Activated CD4-positive, alpha-beta T cell treated with anti-CD3 and anti-CD28 coated beads for 36 hours (primary cell): ENCODE data around the gene BCR. TPM values are rescaled to one million over a fixed set of nuclear protein-coding genes. Genes with fewer than 3 reads are reported as not detected.
A peak's percentile ranks its signal among the peaks of the same experiment; 100 is the strongest.
"Not testable (repeated sequence)": the region's sequence is repeated elsewhere in the genome, so short reads cannot be mapped to it uniquely, and the experiment has no call there.

Experiments
- ATAC-seq: fragments of 200-7000 bp; cut with Tn5 transposase; one replicate; pipeline ENCODE4 v1.10.0; 2021; ENCODE audit warnings: mild to moderate bottlenecking, moderate library complexity
- CTCF ChIA-PET: fragments of 350-600 bp; sonication (Branson Sonifier 250); formaldehyde crosslinking; loops from one replicate; lab custom pipeline; 2021; ENCODE audit warnings: antibody characterized with exemption; lab: Charles Lee
- POLR2A ChIA-PET: fragments of 350-600 bp; sonication (Branson Sonifier 250); formaldehyde crosslinking; loops from one replicate; lab custom pipeline; 2021; ENCODE audit warnings: antibody characterized with exemption, inconsistent platforms; lab: Charles Lee
- DNase-seq: peaks from one replicate; pipeline ENCODE4 v3.0.0-alpha.2; 2020
- H3K27ac Mint-ChIP-seq: one replicate; pipeline ENCODE4 v1.8.0; 2021; ENCODE audit warnings: mixed read lengths
- H3K27me3 Mint-ChIP-seq: one replicate; pipeline ENCODE4 v1.8.0; 2021; ENCODE audit warnings: mixed read lengths
- H3K36me3 Mint-ChIP-seq: one replicate; pipeline ENCODE4 v1.8.0; 2021; ENCODE audit warnings: low read depth, mixed read lengths
- H3K4me1 Mint-ChIP-seq: one replicate; pipeline ENCODE4 v1.8.0; 2021; ENCODE audit warnings: mixed read lengths
- H3K4me3 Mint-ChIP-seq: one replicate; pipeline ENCODE4 v1.8.0; 2021; ENCODE audit warnings: mild to moderate bottlenecking, moderate library complexity, mixed read lengths
- H3K9me3 Mint-ChIP-seq: one replicate; pipeline ENCODE4 v1.8.0; 2021; ENCODE audit warnings: low read depth, mixed read lengths
- intact Hi-C, 2 experiments: fragments of 100-400 bp; cut with DNase I in 1 of 2; cut with micrococcal nuclease in 1 of 2; formaldehyde crosslinking; loops; one replicate each; pipeline versions ENCODE4 v1.14.2 to v1.15.1; 2022 to 2024; cut with DNase I, micrococcal nuclease
- total RNA-seq, 2 experiments: library from RNA; stranded (reverse); gene quantifications; one replicate each; pipeline ENCODE4 v1.2.3, GENCODE V29; 2021

The BCR gene
- total RNA-seq = 10 to 100 TPM; 45.5 to 58.0 TPM

DNA sequence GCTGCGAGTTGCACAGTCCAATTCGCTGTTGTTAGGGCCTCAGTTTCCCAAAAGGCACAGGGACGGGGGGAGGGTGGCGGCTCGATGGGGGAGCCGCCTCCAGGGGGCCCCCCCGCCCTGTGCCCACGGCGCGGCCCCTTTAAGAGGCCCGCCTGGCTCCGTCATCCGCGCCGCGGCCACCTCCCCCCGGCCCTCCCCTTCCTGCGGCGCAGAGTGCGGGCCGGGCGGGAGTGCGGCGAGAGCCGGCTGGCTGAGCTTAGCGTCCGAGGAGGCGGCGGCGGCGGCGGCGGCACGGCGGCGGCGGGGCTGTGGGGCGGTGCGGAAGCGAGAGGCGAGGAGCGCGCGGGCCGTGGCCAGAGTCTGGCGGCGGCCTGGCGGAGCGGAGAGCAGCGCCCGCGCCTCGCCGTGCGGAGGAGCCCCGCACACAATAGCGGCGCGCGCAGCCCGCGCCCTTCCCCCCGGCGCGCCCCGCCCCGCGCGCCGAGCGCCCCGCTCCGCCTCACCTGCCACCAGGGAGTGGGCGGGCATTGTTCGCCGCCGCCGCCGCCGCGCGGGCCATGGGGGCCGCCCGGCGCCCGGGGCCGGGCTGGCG is at the start of gene BCR:
BCR (plus strand) TSS at position 209 of the 592 bp plus-strand sequence. CDS start 452 bp downstream, outside the sequence.
- Mint-ChIP-seq H3K4me1 (peaks cover 48% of the 10 kb centered on the region), H3K36me3 (peaks cover 20% of the 10 kb centered on the region), H3K9me3 (peaks cover 7% of the 10 kb centered on the region), H3K27ac (peak within 1 kb of the TSS; percentile 66), H3K27me3 (no peaks in the 10 kb centered on the region), H3K4me3 (peak within 1 kb of the TSS; percentile 79)
- CTCF ChIA-PET = interaction anchor here (1.2 to 2.1 kb wide), 3 partner anchors 24 to 101 kb away, joined by 3 to 8 read pairs (median 3); no protein-coding TSS in a partner anchor
- peak; percentile 43 for ATAC-seq
- intact Hi-C loops = loop anchor here in 1 of 2 experiments (1.0 kb wide), 1 partner anchor 38 kb away; no protein-coding TSS in a partner anchor
- POLR2A ChIA-PET = interaction anchor here (0.6 kb wide), 1 partner anchor 63 kb away, joined by 4 read pairs; no protein-coding TSS in a partner anchor
- peak; percentile 72 for DNase-seq

DNA sequence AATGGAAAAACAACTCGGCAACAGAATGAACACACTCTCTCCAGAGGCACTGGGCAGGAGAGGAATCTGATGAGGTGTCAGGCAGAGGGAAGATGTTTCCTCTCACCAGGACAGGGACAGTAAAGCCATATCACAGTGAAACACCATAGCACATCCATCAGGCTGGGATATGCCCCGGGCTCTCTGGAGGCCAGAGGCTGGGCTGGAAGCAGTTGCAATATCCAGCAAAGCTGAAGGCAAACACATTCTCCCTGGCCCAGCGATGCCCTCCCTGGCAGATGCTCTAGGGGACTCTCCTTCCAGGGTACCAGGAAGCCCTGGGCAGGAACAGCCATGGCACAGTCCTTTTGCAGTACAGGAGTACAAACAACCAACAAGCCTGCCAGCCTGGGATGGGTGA is 49.6 kb upstream of the BCR start:
- DNase-seq (no peak), ATAC-seq (no peak)
- Mint-ChIP-seq H3K27ac (no peak overlapping the region), H3K27me3 (no peaks in the 10 kb centered on the region), H3K9me3 (no peaks in the 10 kb centered on the region), H3K4me3 (no peak overlapping the region), H3K36me3 (no peaks in the 10 kb centered on the region), H3K4me1 (no peaks in the 10 kb centered on the region)
- intact Hi-C loops = no loop called here
- ChIA-PET POLR2A (no interaction called here), CTCF (interaction anchor here (9.8 kb wide), 1 partner anchor 173 kb away, joined by 118 read pairs; no protein-coding TSS in a partner anchor)

- Mint-ChIP-seq H3K4me3 (no peak overlapping the region), H3K4me1 (no peaks in the 10 kb centered on the region), H3K27ac (no peak overlapping the region), H3K9me3 (no peaks in the 10 kb centered on the region), H3K27me3 (no peaks in the 10 kb centered on the region), H3K36me3 (no peaks in the 10 kb centered on the region)
- intact Hi-C loops = no loop called here
- DNase-seq (no peak), ATAC-seq (no peak)
- CTCF ChIA-PET = interaction anchor here (0.6 to 9.8 kb wide), 4 partner anchors 13 to 658 kb away, joined by 3 to 118 read pairs (median 3); partner anchors contain the start of gene RAB36
- POLR2A ChIA-PET = no interaction called here
Observed at GRCh38 chr22:23131931-23132330, 48.4 kb upstream of the BCR start.

- H3K9me3 Mint-ChIP-seq = no peaks in the 10 kb centered on the region
- H3K27me3 Mint-ChIP-seq = no peaks in the 10 kb centered on the region
- no peaks in the 10 kb centered on the region for H3K36me3 Mint-ChIP-seq
- ChIA-PET POLR2A (interaction anchor here (0.6 kb wide), 1 partner anchor 16 kb away, joined by 3 read pairs; no protein-coding TSS in a partner anchor), CTCF (interaction anchor here (0.6 to 9.8 kb wide), 3 partner anchors 17 to 657 kb away, joined by 3 to 118 read pairs (median 3); no protein-coding TSS in a partner anchor)
- ATAC-seq (no peak), DNase-seq (no peak)
- no peak overlapping the region for H3K27ac Mint-ChIP-seq
- intact Hi-C loops = no loop called here
- peaks cover 6% of the 10 kb centered on the region for H3K4me1 Mint-ChIP-seq
- H3K4me3 Mint-ChIP-seq = no peak overlapping the region
Observed at GRCh38 chr22:23132376-23133091, 47.8 kb upstream of the BCR start.

DNA sequence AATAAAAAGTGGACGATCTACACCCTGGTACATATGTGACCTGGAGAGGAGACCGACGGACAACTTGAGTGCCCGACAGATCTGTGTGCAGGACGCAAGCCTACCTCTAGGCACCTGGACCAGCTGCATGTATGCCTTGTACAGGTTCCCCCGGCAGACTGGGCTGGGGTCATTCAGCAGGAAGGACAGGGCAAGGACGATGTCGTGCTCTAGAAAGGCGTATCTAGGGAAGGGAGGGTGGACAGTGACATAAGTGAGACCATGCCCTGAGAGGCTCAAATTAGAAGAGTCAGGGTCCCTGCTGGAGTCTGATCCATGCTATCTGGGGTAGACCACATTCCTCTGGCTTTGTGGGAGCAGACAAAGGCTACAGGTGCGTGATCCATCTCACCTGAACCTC is 46.4 kb upstream of the BCR start:
- Mint-ChIP-seq H3K9me3 (no peaks in the 10 kb centered on the region), H3K27ac (no peak overlapping the region), H3K36me3 (no peaks in the 10 kb centered on the region), H3K4me3 (no peak overlapping the region), H3K4me1 (peaks cover 19% of the 10 kb centered on the region), H3K27me3 (no peaks in the 10 kb centered on the region)
- no peak for DNase-seq
- POLR2A ChIA-PET = no interaction called here
- CTCF ChIA-PET = interaction anchor here (1.1 to 9.8 kb wide), 2 partner anchors 14 to 176 kb away, joined by 5 to 118 read pairs; no protein-coding TSS in a partner anchor
- ATAC-seq = no peak
- intact Hi-C loops = no loop called here

DNA sequence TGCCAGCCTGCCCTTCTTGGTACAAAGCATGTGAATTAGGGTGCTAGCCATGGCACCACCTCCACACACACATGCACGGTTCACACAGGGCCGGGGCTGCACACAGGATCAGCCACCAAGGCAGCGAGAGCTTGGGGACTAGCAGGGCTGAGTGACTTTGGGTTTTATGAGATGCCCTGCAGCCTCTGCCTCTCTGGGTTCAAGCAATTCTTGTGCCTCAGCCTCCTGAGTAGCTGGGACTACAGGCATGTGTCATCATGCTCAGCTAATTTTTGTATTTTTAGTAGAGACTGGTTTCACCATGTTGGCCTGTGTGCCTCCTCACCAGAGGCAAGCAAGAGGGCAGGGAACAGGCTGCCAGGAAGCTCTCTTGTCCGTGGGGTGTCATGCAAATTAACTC is 43.3 kb upstream of the BCR start:
- POLR2A ChIA-PET, H3K9me3 Mint-ChIP-seq, H3K27ac Mint-ChIP-seq, H3K4me3 Mint-ChIP-seq, H3K36me3 Mint-ChIP-seq, intact Hi-C loops, ATAC-seq, H3K27me3 Mint-ChIP-seq, DNase-seq: not testable (repeated sequence)
- H3K4me1 Mint-ChIP-seq = peaks cover 38% of the 10 kb centered on the region
- CTCF ChIA-PET = interaction anchor here (1.3 to 3.4 kb wide), 3 partner anchors 8 to 179 kb away, joined by 3 to 16 read pairs (median 5); no protein-coding TSS in a partner anchor

- Mint-ChIP-seq H3K4me3 (no peak overlapping the region), H3K36me3 (no peaks in the 10 kb centered on the region), H3K9me3 (no peaks in the 10 kb centered on the region), H3K4me1 (peaks cover 43% of the 10 kb centered on the region), H3K27ac (peak overlapping the region; percentile 87), H3K27me3 (no peaks in the 10 kb centered on the region)
- ChIA-PET POLR2A (no interaction called here), CTCF (interaction anchor here (1.3 to 3.4 kb wide), 3 partner anchors 8 to 179 kb away, joined by 3 to 16 read pairs (median 5); no protein-coding TSS in a partner anchor)
- intact Hi-C loops = no loop called here
- ATAC-seq (no peak), DNase-seq (no peak)
Observed at GRCh38 chr22:23137468-23137867, 42.8 kb upstream of the BCR start.

GRCh38 chr22:23137905-23138561 is 42.3 kb upstream of the BCR start:
- intact Hi-C loops = no loop called here
- DNase-seq = peak; percentile 42
- H3K9me3 Mint-ChIP-seq = no peaks in the 10 kb centered on the region
- peak; percentile 7 for ATAC-seq
- no peaks in the 10 kb centered on the region for H3K27me3 Mint-ChIP-seq
- POLR2A ChIA-PET = interaction anchor here (0.6 kb wide), 1 partner anchor 247 kb away, joined by 6 read pairs; no protein-coding TSS in a partner anchor
- H3K36me3 Mint-ChIP-seq = no peaks in the 10 kb centered on the region
- H3K4me1 Mint-ChIP-seq = peaks cover 47% of the 10 kb centered on the region
- peak overlapping the region; percentile 87 for H3K27ac Mint-ChIP-seq
- CTCF ChIA-PET = interaction anchor here (0.6 to 3.4 kb wide), 5 partner anchors 9 to 180 kb away, joined by 3 to 16 read pairs (median 3); no protein-coding TSS in a partner anchor
- no peak overlapping the region for H3K4me3 Mint-ChIP-seq

DNA sequence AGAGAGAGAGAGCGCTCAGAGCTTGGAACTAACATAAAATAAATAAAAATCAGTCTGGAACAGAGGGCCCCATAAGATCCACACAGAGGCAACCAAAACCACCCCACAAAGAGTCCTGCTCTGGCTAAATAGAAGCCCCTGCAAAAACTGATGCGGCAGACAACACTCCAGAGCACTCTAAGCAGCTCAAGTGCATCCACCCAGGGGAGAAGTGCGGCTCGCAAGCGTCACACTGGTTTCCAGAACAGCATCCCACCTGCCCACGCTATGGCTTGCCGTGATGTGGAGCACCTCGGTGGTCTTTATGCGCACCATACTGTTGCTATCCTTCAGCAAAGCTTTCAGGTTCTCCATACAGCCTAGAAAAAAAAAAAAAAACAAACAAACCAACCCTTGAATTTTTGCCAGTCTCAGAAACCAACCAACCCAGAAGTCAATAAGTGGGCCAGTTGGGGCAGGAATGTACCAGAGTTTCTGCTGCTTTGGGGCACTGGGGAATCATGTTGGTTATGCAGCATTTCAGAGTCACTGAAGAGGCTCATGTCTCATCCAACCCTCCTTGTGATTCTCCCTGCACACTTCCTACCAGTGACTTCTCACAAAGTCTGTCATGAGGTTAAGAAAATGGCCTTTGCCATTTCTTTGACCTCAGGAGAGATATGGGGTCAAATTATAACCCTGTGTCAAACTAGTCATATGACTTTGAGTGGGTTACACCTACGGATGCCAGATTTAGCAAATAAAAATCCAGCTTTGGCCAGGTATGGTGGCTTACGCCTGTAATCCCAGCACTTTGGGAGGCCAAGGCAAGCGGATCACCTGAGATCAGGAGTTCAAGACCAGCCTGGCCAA is 41.5 kb upstream of the BCR start:
- intact Hi-C loops = no loop called here
- Mint-ChIP-seq H3K36me3 (no peaks in the 10 kb centered on the region), H3K9me3 (no peaks in the 10 kb centered on the region), H3K4me1 (peaks cover 52% of the 10 kb centered on the region), H3K27ac (peak overlapping the region; percentile 87), H3K27me3 (no peaks in the 10 kb centered on the region), H3K4me3 (no peak overlapping the region)
- ATAC-seq (no peak), DNase-seq (no peak)
- ChIA-PET POLR2A (interaction anchor here (0.6 kb wide), 1 partner anchor 248 kb away, joined by 6 read pairs; no protein-coding TSS in a partner anchor), CTCF (interaction anchor here (0.6 to 3.4 kb wide), 6 partner anchors 11 to 192 kb away, joined by 3 to 16 read pairs (median 3); no protein-coding TSS in a partner anchor)

DNA sequence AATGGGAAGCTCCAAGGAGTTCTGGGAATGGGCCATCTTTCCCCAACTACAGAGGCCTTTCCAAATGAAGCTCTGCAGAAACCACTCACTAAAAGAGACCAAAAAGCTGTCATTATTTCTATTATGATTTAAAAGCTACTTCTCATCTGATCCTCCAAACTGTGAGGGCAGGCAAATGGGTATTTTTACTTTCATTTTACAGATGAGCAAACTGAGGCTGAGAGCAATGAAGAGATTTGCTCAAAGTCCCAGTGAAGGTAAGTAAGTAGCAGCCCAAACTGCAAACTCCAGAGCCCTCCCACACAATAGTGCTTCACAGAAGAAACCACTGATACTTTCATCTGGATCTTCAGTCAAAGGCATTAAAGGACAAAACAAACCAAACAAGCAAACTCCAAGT is 39.9 kb upstream of the BCR start:
- Mint-ChIP-seq H3K4me3 (no peak overlapping the region), H3K27ac (no peak overlapping the region), H3K27me3 (no peaks in the 10 kb centered on the region), H3K4me1 (peaks cover 61% of the 10 kb centered on the region), H3K36me3 (no peaks in the 10 kb centered on the region), H3K9me3 (no peaks in the 10 kb centered on the region)
- ATAC-seq (no peak), DNase-seq (no peak)
- POLR2A ChIA-PET = no interaction called here
- CTCF ChIA-PET = interaction anchor here (0.6 to 1.1 kb wide), 5 partner anchors 38 to 150 kb away, joined by 3 to 5 read pairs (median 3); no protein-coding TSS in a partner anchor
- intact Hi-C loops = loop anchor here (5.0 kb wide), 2 partner anchors 77 to 567 kb away; no protein-coding TSS in a partner anchor
